Effector CD4-positive, alpha-beta T cell (primary cell): Measurements from ENCODE around the gene ADCY7.

Source experiments
- DNase-seq: peaks from one replicate; pipeline ENCODE4 v3.0.0-alpha.2; 2020

ADCY7 gene

DNA sequence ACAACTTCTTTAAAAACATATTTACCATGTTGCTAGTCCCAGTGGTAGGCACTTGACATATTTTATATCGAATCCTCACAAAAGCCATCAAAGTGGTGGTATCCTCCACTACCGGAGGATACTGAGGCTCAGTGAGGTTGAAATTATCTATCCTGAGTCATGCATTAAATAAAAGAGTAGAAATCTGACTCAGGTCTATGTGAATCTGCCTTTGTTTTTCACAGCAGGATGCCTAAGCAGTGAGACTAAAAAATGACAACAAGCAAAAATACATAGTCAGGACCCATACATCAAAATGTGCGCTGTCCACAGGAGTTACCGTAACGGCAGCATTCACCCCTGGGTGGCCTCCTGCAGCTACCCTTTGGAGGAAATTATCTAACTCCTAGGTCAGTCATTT, 84.8 kb downstream of the ADCY7 start:
- no peak for DNase-seq

GRCh38 chr16:50351952-50352351, 85.6 kb downstream of the ADCY7 start:
- no peak for DNase-seq

DNA sequence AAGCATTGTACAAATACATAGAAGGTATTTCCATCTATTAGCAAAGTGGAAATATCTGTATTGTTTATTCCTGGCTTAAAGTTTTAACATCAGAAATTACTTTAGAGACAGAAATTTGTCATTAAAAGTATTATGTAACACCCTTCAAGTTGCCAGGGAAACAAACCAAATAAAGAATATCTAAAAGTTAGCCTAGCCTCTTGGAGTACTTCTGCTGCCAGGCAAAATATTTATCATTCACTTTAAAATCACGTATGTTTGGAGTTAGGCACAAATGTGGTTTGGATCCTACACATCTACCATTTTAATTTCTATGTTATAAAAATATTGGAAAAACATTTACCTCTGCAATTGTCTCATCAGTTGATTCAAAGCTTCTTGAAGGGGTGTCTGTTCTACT, 87.7 kb downstream of the ADCY7 start:
- DNase-seq = no peak

GRCh38 chr16:50354629-50355456, 88.5 kb downstream of the ADCY7 start:
- DNase-seq = no peak

DNA sequence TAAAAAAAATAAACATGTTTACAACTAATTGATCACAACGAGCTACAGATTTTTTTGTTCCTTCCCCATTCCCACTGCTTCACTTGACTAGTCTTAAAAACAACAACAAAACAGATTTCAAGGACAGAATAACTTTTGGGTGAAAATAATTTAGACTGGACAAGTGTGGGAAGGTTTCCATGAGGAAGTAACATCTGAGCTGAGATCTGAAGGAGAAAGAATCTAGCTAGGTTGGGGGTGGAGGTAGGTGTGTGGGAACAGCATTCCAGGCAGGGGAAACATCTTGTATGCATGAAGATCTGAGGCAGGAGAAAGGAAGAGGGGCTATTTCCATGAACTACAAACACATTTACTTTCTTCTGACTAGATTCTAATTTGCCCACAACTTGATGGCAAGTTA, 93.3 kb downstream of the ADCY7 start:
- no peak for DNase-seq

- no peak for DNase-seq
Measured at GRCh38 chr16:50360033-50360778, 93.9 kb downstream of the ADCY7 start.

GRCh38 chr16:50360779-50361178, 94.4 kb downstream of the ADCY7 start:
- DNase-seq = no peak

GRCh38 chr16:50363656-50364055, 97.3 kb downstream of the ADCY7 start:
- no peak for DNase-seq

DNA sequence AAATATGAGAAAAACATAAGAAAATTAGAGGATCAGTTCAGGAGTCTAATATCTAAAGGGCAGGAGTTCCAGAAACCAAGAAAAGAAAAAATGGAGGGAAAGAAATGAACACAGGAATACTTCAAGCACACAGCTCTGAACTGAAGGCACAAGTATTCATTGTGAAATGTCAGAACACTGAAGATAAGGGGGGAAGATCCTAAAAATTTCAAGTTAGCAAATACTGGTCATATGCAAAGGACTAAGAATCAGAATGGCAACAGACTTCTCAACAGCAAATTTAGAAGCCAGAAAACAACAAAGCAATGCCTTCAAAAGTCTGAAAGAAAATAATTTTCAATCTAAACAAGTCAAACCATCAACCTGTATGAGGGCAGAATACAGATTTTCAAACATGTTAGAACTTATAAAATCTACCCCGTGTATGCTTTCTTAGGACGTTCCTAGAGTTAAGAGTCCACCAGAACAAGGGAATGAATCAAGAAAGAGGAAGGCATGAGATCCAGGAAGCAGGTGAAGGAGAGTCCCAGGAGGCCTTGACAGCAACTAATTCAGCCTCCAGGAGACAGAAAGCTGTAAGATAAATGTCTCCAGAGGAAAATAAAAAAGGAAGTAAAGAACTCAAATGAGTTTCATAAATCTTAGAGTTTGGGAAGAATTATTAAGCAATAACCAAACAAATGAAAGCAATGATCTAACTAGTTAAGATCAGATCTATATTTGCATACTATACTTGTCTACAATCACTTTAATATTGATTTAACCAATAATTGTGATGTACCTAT, 99.6 kb downstream of the ADCY7 start:
- DNase-seq = no peak
